ENCODE measurements around the gene GPC3.

- no peak for TF ChIP-seq POLR2A (IDR thresholded peaks at IDR 0.05; ENCODE audit: borderline replicate concordance, extremely low read depth, insufficient read depth, insufficient read length)
- no peak for TF ChIP-seq RAD21 (IDR thresholded peaks at IDR 0.05; ENCODE audit: low read depth)
Measured at GRCh38 chrX:133523081-133523487, 462.3 kb downstream of the GPC3 start.
